Nucleus accumbens (tissue), 56 donors: ENCODE results near the gene TWF2.

Experiments used
- DNase-seq, 56 donors: peaks; one replicate each; lab custom pipeline; 2025; lab: John Stamatoyannopoulos, UW

Gene TWF2

GRCh38 chr3:52226229-52226817, 12.6 kb downstream of the TWF2 start:
- DNase-seq, result no peak

- no peak for DNase-seq
Measured at GRCh38 chr3:52225452-52226228, 13.3 kb downstream of the TWF2 start, which contains the start of gene TLR9. Gene TLR9, minus strand, starts transcription at chr3:52225645. Its CDS starts 116 bp downstream, at chr3:52225529.

- no peak for DNase-seq
Measured at GRCh38 chr3:52223449-52224408, 15.2 kb downstream of the TWF2 start.

GRCh38 chr3:52222319-52223221, 16.4 kb downstream of the TWF2 start:
- no peak for DNase-seq

- DNase-seq, result peak in 1 of 56 donors; percentile 25
Measured at GRCh38 chr3:52221563-52222318, 17.2 kb downstream of the TWF2 start.

- DNase-seq, result no peak
Measured at GRCh38 chr3:52221141-52221562, 17.8 kb downstream of the TWF2 start.

GRCh38 chr3:52220380-52221026, 18.5 kb downstream of the TWF2 start:
- DNase-seq, result peak in 48 of 56 donors; percentile 26 to 91 (median 66)

GRCh38 chr3:52218937-52219650, 19.9 kb downstream of the TWF2 start:
- DNase-seq, result no peak

- no peak for DNase-seq
Measured at GRCh38 chr3:52218454-52218853, 20.5 kb downstream of the TWF2 start.

GRCh38 chr3:52218026-52218425, 20.9 kb downstream of the TWF2 start:
- no peak for DNase-seq

- DNase-seq, result no peak
Measured at GRCh38 chr3:52217409-52217805, 21.6 kb downstream of the TWF2 start.

- peak in 1 of 56 donors; percentile 16 for DNase-seq
Measured at GRCh38 chr3:52216585-52217408, 22.2 kb downstream of the TWF2 start.

GRCh38 chr3:52215351-52215750, 23.6 kb downstream of the TWF2 start:
- no peak for DNase-seq

- no peak for DNase-seq
Measured at GRCh38 chr3:52213901-52214300, 25.1 kb downstream of the TWF2 start.

GRCh38 chr3:52213005-52213404, 26.0 kb downstream of the TWF2 start:
- DNase-seq, result no peak

GRCh38 chr3:52211268-52211891, 27.6 kb downstream of the TWF2 start:
- no peak for DNase-seq
